ENCODE data around the gene PIP5KL1.

PIP5KL1 gene, protein sequence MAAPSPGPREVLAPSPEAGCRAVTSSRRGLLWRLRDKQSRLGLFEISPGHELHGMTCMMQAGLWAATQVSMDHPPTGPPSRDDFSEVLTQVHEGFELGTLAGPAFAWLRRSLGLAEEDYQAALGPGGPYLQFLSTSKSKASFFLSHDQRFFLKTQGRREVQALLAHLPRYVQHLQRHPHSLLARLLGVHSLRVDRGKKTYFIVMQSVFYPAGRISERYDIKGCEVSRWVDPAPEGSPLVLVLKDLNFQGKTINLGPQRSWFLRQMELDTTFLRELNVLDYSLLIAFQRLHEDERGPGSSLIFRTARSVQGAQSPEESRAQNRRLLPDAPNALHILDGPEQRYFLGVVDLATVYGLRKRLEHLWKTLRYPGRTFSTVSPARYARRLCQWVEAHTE

DNA sequence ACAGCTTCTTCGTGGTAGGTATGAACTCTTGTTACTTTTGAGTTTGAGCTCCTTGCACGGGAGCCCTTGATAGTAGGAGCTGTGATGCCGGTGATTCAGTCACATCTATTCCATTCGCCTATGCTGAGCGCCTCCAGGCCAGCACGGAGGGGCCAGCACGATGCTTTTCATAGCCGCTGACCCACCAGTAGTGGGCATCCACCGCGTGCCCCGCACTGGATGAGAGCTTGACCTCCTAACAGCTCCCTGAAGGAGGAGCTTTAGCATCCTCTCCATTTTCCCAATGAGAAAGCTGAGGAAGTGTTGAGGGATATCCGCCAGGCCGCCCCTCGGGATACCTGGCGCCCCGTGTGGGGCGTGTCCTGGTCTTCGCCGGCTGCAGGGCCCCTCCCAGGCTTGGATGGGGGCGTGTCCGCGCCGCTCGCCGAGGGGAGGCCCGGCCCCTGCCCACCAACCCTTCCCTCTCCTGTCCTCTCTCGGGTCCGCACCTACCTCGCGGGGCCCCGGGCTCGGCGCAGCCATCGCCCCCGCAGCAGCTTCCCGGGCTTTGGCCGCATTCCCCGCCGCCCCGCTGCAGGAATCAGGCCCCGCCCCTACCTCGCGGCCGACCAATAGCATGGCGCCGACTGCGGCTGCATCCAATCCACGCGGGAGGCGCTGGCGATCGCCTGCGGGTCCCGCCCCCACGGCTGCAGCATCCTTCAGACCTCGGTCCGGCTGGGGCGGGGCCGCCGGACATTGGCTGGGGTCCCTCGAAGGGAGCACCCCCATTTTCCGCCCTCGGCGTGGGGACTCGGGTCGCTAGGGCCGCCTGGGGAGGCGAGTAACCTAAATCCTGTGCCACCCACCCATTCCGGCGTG lies at the start of gene PIP5KL1:
PIP5KL1 (minus strand) TSS at position 547 of the 861 bp plus-strand sequence; CDS start at position 522, 25 bp downstream.
- Mint-ChIP-seq H3K36me3 (peaks cover 11% of the 10 kb centered on the region), H3K27ac (peak within 1 kb of the TSS; percentile 50), H3K4me1 (peaks cover 50% of the 10 kb centered on the region), H3K4me3 (peak within 1 kb of the TSS; percentile 57), H3K27me3 (peaks cover 63% of the 10 kb centered on the region), H3K9me3 (no peaks in the 10 kb centered on the region)
- CTCF ChIA-PET: interaction anchor here (0.6 to 2.3 kb wide), 4 partner anchors 9 to 243 kb away, joined by 5 to 13 read pairs (median 6); no protein-coding TSS in a partner anchor
- peak; percentile 85 for DNase-seq

DNA sequence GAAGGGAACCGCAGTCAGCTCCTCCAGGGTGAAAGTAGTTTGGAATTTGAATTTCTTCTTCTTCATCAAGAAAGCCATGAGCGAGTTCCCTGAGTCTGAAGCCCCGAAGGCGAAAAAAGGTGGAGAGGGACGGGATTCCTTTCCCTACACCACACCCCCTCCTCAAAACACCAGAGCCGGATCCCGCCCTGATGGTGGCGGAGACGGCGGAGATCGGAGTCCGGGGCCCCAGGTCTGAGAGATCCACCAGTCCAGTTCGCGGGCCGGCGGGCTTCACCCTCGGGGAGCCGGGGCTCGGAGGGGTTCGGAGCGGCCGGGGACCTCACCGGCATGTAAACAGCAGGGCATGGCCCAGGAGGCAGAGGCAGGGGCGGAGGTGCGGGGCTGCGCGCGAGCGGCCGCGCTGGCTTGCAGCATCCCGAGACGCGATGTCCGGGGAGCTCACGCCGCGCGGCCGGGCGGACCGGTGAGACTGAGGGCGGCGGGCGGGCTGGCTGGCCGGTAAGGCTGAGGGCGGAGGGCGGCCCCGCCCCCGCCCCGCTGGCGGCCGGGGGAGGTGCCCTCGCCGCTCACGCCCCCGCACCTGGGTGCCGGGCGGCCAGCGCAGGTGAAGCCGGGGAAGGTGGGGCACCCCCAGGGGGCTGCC lies 49.6 kb upstream of the PIP5KL1 start:
- DNase-seq: peak; percentile 65
- Mint-ChIP-seq H3K4me3 (peak overlapping the region; percentile 82), H3K9me3 (no peaks in the 10 kb centered on the region), H3K27me3 (no peaks in the 10 kb centered on the region), H3K27ac (peak overlapping the region; percentile 91), H3K4me1 (peaks cover 53% of the 10 kb centered on the region), H3K36me3 (peaks cover 47% of the 10 kb centered on the region)
- CTCF ChIA-PET: interaction anchor here (0.6 to 19.7 kb wide), 6 partner anchors 25 to 53 kb away, joined by 3 to 159 read pairs (median 4); no protein-coding TSS in a partner anchor

DNA sequence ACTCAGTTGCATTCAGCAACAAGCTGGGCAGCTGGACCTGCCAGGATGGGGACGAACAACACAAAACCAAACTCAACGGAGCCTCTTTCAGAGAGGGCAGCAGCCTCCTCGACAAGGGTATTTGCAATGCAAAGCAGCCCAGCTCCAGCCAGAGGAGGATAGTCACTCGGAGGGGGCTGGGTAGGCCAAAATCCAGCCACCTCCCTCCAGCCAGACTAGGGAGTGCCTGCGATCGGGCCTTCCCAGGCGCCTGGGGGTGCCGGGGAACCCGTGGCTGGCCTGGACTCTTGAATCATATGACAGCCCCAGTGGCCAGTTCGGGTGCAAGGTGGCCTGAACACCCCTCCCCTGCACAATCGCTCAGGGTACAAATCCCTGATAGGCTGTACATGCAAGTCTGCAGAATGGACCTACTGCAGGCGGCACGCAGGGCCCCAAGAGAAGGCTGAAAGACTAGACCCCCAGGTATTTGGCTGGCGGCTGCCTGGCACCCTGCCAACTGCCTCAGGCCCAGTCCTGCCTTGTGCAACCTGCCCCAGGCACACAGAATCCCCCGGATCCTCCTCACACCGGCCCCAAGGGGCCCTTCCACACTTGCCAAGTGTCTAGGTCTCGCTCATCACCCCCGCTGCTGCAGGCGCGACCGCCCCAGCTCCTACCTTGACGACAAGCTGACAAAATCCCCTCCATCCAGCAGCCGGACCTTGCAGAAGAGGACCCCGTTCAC lies 48.9 kb upstream of the PIP5KL1 start:
- H3K27ac Mint-ChIP-seq: peak overlapping the region; percentile 91
- DNase-seq: peak; percentile 56
- peak overlapping the region; percentile 82 for H3K4me3 Mint-ChIP-seq
- peaks cover 53% of the 10 kb centered on the region for H3K36me3 Mint-ChIP-seq
- no peaks in the 10 kb centered on the region for H3K9me3 Mint-ChIP-seq
- peaks cover 51% of the 10 kb centered on the region for H3K4me1 Mint-ChIP-seq
- CTCF ChIA-PET: interaction anchor here (0.7 to 19.7 kb wide), 10 partner anchors 9 to 138 kb away, joined by 3 to 159 read pairs (median 4); no protein-coding TSS in a partner anchor
- no peaks in the 10 kb centered on the region for H3K27me3 Mint-ChIP-seq

DNA sequence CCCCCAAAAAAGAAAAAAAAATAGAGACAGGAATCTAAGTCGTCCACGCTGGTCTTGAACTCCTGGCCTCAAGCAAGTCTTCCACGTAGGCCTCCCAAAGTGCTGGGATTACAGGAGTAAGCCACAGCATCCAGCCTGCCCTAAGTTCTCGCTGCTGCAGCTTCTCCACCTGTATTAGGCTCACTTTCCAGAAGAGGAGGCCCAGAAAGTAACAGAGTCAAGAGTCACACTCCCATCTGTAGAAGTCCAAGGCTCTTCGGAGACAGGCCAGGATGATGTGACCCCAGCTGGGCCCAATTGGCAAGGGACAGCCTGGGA lies 48.4 kb upstream of the PIP5KL1 start:
- CTCF ChIA-PET: interaction anchor here (0.7 to 19.7 kb wide), 9 partner anchors 9 to 139 kb away, joined by 3 to 159 read pairs (median 4); no protein-coding TSS in a partner anchor
- H3K27me3 Mint-ChIP-seq: no peaks in the 10 kb centered on the region
- peak overlapping the region; percentile 82 for H3K4me3 Mint-ChIP-seq
- peaks cover 59% of the 10 kb centered on the region for H3K36me3 Mint-ChIP-seq
- H3K9me3 Mint-ChIP-seq: no peaks in the 10 kb centered on the region
- no peak for DNase-seq
- H3K27ac Mint-ChIP-seq: peak overlapping the region; percentile 91
- peaks cover 54% of the 10 kb centered on the region for H3K4me1 Mint-ChIP-seq

DNA sequence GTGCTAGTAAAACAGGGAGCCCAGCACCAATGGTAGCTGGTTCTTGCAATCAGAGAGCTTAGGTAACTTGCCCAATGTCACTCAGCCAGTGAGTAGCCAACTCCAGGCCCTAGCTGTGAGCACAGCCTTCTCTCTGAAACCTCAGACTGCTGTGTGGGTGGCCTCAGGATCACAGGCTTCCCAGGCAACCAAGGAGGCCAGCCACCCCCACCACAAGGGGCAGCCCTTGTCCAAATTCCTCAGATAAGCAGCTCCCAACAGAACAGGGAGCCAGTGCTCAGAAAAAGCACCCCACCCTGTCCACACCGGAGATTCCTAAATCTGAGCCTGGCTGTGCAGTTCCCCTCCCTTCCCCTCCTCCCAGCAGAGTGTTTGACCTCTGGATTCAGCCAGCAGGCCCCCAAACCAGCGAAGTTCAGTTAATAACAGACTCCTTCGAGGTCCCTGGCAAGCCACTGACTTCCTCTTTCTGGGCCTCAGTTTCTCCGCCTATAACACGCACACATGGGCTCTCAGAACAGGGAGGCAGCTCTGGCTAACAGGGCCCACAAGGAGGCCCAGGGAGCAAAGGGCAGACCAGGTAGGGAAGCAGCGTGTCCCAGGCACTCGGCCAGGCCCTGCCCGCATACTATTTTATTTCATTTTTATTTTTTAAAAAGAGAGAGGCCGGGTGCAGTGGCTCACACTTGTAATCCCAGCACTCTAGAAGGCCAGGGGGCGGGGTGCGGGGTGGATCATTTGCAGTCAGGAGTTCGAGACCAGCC lies 47.5 kb upstream of the PIP5KL1 start:
- no peak for DNase-seq
- Mint-ChIP-seq H3K36me3 (peaks cover 66% of the 10 kb centered on the region), H3K27me3 (no peaks in the 10 kb centered on the region), H3K9me3 (no peaks in the 10 kb centered on the region), H3K4me3 (peak overlapping the region; percentile 82), H3K27ac (peak overlapping the region; percentile 90), H3K4me1 (peaks cover 50% of the 10 kb centered on the region)
- CTCF ChIA-PET: interaction anchor here (0.7 to 19.7 kb wide), 7 partner anchors 8 to 140 kb away, joined by 3 to 159 read pairs (median 4); no protein-coding TSS in a partner anchor

DNA sequence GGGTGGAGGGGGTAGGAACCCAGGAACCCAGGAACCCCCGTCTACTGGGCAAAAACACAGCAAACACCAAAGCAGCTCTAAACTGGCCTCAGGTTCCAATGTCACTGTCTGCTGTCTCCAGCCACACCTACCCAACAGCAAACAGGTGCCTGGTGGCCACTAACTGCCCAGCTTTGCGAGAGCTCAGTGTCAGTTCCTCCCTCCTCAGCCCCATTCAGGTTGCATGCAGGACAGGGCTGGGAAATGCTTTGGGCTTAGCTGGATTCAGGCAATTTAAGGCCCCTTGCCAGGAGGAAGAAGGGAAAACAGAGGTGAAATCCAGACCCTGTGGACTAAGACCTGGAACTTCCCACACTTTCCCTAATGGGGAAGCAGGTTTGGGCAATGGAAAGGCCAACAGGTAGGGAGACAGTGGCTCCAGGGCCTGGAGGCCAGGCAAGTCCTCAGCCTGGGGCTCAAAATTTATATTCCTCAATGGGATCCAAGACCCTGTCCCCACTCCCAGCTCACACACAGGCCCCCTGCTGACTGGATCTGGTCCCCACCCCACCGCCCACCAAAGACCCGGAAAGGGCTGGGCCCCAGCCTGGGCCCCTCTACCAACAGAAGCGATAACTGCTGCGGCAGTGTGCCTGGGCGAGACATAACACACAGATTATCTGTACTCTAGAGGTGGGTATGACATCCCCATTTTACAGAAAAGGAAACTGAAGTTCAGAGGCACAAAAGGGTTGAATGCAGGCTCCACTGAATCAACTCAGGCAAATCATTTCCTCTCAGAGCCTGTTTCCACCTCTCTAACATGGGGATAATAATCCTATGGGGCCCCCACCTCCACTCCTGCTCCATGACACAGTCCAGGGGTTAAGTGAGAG lies 46.7 kb upstream of the PIP5KL1 start:
- CTCF ChIA-PET: interaction anchor here (0.7 to 19.7 kb wide), 4 partner anchors 22 to 56 kb away, joined by 4 to 159 read pairs (median 60); no protein-coding TSS in a partner anchor
- peaks cover 71% of the 10 kb centered on the region for H3K36me3 Mint-ChIP-seq
- H3K4me3 Mint-ChIP-seq: peak overlapping the region; percentile 82

DNA sequence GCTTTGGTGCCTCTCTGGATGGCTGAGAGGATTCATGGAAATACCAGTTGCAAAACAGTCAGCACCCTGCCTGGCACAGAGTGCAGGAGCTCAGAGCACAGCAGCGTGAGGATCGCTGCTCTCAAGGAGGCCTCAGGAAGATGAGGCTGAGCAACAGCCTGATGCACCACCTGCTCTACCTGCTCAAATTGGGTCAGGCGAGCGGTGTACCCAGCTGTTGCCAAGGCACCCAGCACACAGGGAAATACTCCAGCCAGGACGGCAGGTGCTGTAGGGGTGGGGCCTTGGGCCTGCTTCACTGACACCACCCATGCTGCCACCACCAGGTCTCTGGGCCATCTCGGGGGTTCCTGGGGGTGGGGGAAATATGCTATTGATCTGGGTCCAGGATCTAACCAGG lies 45.9 kb upstream of the PIP5KL1 start:
- Mint-ChIP-seq H3K4me1 (peaks cover 52% of the 10 kb centered on the region), H3K36me3 (peaks cover 79% of the 10 kb centered on the region), H3K27ac (peak overlapping the region; percentile 90), H3K4me3 (peak overlapping the region; percentile 82), H3K9me3 (no peaks in the 10 kb centered on the region), H3K27me3 (no peaks in the 10 kb centered on the region)
- peak; percentile 55 for DNase-seq
- CTCF ChIA-PET: interaction anchor here (1.8 to 19.7 kb wide), 4 partner anchors 21 to 57 kb away, joined by 3 to 159 read pairs (median 60); no protein-coding TSS in a partner anchor

More for the DNA sequence above, 46.7 kb upstream of the PIP5KL1 start:
- Mint-ChIP-seq H3K27ac (peak overlapping the region; percentile 90), H3K27me3 (no peaks in the 10 kb centered on the region), H3K4me1 (peaks cover 50% of the 10 kb centered on the region), H3K9me3 (no peaks in the 10 kb centered on the region)
- DNase-seq: peak; percentile 55

DNA sequence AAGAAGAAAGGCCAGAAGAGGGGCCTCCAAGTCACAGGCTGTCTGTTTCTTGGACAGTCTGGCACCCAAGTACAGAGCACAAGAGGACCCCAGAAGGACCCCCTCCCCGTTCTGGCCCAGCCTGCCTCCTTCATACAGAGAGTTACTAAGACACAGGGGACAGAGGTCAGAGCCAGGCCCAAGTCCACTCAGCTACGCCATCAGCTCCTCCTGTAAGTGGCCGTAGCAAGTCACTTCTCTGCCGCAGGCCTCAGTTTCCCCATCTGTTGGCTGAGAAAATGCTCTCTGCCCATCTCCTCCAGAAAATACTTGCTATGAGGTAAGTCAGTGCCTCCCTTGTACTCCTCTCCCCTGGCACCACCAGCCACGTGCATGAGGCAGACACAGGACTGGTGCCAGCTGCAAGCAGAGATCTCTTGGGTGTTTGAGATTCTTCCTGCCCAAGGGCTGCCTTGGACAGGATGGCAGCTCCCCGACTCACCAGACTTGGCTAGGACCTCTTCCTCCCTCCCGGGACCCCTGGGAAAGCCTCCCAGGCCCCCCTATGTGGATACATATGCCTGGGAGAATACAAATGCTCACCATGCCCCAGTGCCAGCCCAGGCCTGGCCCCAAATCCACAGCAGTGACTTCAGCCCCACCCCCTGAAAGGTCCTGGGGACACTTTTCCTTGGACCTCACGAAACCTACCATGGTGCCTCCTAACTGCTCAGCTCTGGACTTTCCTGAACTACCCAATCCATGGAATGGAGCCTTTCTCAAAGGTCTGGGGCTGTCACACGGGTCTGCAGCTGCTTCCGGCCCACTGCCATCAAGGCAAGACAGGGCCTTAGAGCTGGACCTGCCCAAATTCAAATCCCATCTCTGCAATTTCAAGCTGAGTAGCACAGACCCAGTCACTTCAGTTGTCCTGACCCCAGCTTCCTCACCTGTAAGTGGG lies 45.1 kb upstream of the PIP5KL1 start:
- Mint-ChIP-seq H3K27ac (peak overlapping the region; percentile 90), H3K4me3 (peak overlapping the region; percentile 82), H3K36me3 (peaks cover 85% of the 10 kb centered on the region), H3K4me1 (peaks cover 55% of the 10 kb centered on the region), H3K9me3 (no peaks in the 10 kb centered on the region), H3K27me3 (no peaks in the 10 kb centered on the region)
- CTCF ChIA-PET: interaction anchor here (0.9 to 19.7 kb wide), 6 partner anchors 10 to 142 kb away, joined by 3 to 159 read pairs (median 23); no protein-coding TSS in a partner anchor
- no peak for DNase-seq

DNA sequence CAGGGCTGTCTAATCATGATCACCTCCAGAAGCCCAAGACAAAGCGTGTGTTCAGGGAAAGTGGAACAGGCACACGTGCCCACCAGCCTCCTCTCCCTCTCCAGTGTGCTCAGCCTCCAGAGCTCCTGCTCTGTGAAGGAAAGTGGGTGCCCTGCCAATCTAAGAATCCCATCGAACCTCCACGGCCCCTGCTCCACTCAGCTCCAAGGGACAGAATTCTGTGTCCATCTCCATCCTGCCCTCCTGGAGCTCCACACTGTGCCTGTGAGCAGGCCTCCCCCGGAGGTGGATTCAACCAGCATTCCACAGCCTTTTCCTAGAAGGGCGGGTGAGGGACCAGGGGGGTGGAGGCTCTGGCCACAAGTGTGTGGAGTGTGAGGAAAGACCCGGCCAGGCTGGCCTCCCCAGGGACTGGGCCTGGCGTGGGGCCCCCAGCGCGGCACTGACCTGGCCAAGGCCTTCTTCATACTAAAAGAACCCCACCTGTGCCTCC lies 44.2 kb upstream of the PIP5KL1 start:
- peak overlapping the region; percentile 82 for H3K4me3 Mint-ChIP-seq
- peaks cover 90% of the 10 kb centered on the region for H3K36me3 Mint-ChIP-seq
- CTCF ChIA-PET: interaction anchor here (0.6 to 19.7 kb wide), 7 partner anchors 10 to 85 kb away, joined by 3 to 159 read pairs (median 5); no protein-coding TSS in a partner anchor
- H3K9me3 Mint-ChIP-seq: no peaks in the 10 kb centered on the region
- H3K27me3 Mint-ChIP-seq: no peaks in the 10 kb centered on the region
- DNase-seq: no peak
- peaks cover 63% of the 10 kb centered on the region for H3K4me1 Mint-ChIP-seq
- peak overlapping the region; percentile 99 for H3K27ac Mint-ChIP-seq

DNA sequence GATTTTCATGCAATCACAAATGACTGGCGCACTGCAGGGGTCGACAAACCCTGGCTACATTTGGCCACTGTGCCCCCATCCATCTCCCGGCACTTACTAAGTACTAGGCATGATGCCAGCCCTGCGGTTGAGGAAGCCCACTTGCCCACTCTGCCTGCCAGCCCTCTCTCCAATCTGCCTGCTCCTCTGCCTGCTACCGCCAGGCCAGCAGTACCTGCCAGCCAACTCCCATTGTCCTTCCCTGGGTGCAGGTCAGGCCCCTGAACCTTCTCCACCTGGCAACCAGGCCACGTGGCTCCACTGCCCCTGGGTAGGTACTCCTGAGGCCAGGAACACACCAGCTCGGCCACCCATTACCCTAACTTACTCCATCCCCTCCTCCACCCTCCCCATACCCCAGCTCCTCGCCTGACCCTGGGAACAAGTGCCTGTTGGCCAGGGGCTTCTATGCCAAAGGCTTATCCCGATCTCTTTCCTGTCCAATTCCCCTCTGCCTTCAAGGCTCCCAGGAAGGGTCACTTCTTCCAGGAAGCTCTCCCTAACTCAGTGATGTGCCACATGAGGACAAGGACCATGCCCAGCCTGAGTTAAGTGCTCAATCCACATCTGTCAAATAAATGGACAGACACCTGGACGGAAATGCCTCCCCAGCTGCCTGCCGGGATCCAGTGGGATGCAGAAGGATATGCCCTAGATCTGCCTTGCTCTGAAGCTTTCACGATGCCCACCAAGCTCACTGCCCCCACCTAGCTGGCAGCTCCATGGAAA lies 43.6 kb upstream of the PIP5KL1 start:
- Mint-ChIP-seq H3K36me3 (peaks cover 90% of the 10 kb centered on the region), H3K4me1 (peaks cover 70% of the 10 kb centered on the region)
- no peak for DNase-seq

More for the DNA sequence above, 43.6 kb upstream of the PIP5KL1 start:
- peak overlapping the region; percentile 99 for H3K27ac Mint-ChIP-seq
- H3K4me3 Mint-ChIP-seq: peak overlapping the region; percentile 82
- CTCF ChIA-PET: interaction anchor here (0.6 to 19.7 kb wide), 6 partner anchors 9 to 85 kb away, joined by 3 to 159 read pairs (median 23); no protein-coding TSS in a partner anchor
- no peaks in the 10 kb centered on the region for H3K27me3 Mint-ChIP-seq
- H3K9me3 Mint-ChIP-seq: no peaks in the 10 kb centered on the region

All from activated naive CD4-positive, alpha-beta T cell treated with anti-CD3 and anti-CD28 coated beads, Interleukin-2, amount 10 ng/mL, durations not matched to agents 7 days and 5 days (primary cell).